ENCODE measurements around the gene OXTR. TPM values are rescaled to one million over a fixed set of nuclear protein-coding genes. Genes with fewer than 3 reads are reported as not detected.

OXTR gene
- total RNA-seq, 4 donors from 2014 or later: 0.42 to 3.6 (median 1.6) TPM

DNA sequence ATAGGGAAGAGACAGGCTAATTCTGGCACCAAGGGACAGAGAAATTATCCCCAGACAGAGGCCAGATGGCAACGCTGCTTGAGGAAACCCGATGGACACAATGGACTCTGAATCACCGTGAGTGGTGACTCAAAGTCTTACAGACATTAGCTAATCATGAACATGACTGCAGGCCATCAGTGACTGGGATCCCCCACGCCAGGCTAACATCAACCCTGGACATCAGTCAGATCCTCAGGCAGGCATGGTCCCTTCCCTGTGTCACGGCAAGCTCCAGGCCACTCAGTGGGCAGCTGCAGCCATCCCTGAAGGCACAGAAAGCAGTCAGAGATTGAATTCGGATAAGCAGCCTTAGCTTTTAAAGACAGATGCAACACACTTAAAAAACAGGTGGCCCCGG is 23.8 kb upstream of the OXTR start:
- WGBS: 98% methylated on average over 5 of the region's 7 CpGs
- Histone ChIP-seq H3K27ac (replicated peaks in 1 of 4) (no peak overlapping the region), H3K27me3 (no peaks in the 10 kb centered on the region), H3K4me1 (no peaks in the 10 kb centered on the region), H3K4me3 (no peak overlapping the region), H3K36me3 (no peaks in the 10 kb centered on the region), H3K9me3 (peaks cover 0 to 11% (median 5%) of the 10 kb centered on the region in 4 donors)
- TF ChIP-seq, protein P1, sequence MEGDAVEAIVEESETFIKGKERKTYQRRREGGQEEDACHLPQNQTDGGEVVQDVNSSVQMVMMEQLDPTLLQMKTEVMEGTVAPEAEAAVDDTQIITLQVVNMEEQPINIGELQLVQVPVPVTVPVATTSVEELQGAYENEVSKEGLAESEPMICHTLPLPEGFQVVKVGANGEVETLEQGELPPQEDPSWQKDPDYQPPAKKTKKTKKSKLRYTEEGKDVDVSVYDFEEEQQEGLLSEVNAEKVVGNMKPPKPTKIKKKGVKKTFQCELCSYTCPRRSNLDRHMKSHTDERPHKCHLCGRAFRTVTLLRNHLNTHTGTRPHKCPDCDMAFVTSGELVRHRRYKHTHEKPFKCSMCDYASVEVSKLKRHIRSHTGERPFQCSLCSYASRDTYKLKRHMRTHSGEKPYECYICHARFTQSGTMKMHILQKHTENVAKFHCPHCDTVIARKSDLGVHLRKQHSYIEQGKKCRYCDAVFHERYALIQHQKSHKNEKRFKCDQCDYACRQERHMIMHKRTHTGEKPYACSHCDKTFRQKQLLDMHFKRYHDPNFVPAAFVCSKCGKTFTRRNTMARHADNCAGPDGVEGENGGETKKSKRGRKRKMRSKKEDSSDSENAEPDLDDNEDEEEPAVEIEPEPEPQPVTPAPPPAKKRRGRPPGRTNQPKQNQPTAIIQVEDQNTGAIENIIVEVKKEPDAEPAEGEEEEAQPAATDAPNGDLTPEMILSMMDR (IDR thresholded peaks at IDR 0.05): no peak
- no peak for TF ChIP-seq POLR2AphosphoS5 (IDR thresholded peaks at IDR 0.05)
- no peak for TF ChIP-seq EP300 (IDR thresholded peaks at IDR 0.05)
- TF ChIP-seq POLR2A (IDR thresholded peaks at IDR 0.05; ENCODE audit: low read depth): no peak
- DNase-seq (ENCODE audit: extremely low spot score): no peak
- intact Hi-C loops (cut with DNase I): no loop called here

GRCh38 chr3:8790529-8790928 is 21.1 kb upstream of the OXTR start:
- Histone ChIP-seq H3K36me3 (no peaks in the 10 kb centered on the region), H3K4me3 (no peak overlapping the region), H3K9me3 (peaks cover 0 to 11% (median 5%) of the 10 kb centered on the region in 4 donors), H3K27me3 (no peaks in the 10 kb centered on the region), H3K27ac (replicated peaks in 1 of 4) (no peak overlapping the region), H3K4me1 (no peaks in the 10 kb centered on the region)
- TF ChIP-seq EP300 (IDR thresholded peaks at IDR 0.05): no peak
- TF ChIP-seq POLR2AphosphoS5 (IDR thresholded peaks at IDR 0.05): no peak
- TF ChIP-seq, protein P1 (IDR thresholded peaks at IDR 0.05): no peak
- TF ChIP-seq POLR2A (IDR thresholded peaks at IDR 0.05; ENCODE audit: low read depth): no peak
- 84% methylated on average over 2 of the region's 2 CpGs for WGBS
- DNase-seq (ENCODE audit: extremely low spot score): no peak
- intact Hi-C loops (cut with DNase I): no loop called here

GRCh38 chr3:8784676-8785435 is 15.4 kb upstream of the OXTR start:
- H3K9me3 ChIP-seq: peaks cover 0 to 11% (median 5%) of the 10 kb centered on the region in 4 donors
- TF ChIP-seq, protein P1 (IDR thresholded peaks at IDR 0.05): no peak
- no peak for TF ChIP-seq POLR2AphosphoS5 (IDR thresholded peaks at IDR 0.05)
- TF ChIP-seq POLR2A (IDR thresholded peaks at IDR 0.05; ENCODE audit: low read depth): no peak
- TF ChIP-seq EP300 (IDR thresholded peaks at IDR 0.05): no peak
- no peaks in the 10 kb centered on the region for H3K27me3 ChIP-seq
- no peak for DNase-seq (ENCODE audit: extremely low spot score)
- no peak overlapping the region for H3K4me3 ChIP-seq
- intact Hi-C loops (cut with DNase I): no loop called here
- WGBS: 83% methylated on average over 3 of the region's 3 CpGs
- peaks cover 0 to 8% (median 3%) of the 10 kb centered on the region in 4 donors for H3K4me1 ChIP-seq
- no peaks in the 10 kb centered on the region for H3K36me3 ChIP-seq
- H3K27ac ChIP-seq (replicated peaks in 1 of 4): peak overlapping the region in 1 of 4 donors; percentile 11

- intact Hi-C loops (cut with DNase I): no loop called here
These were observed 10.9 kb upstream of the OXTR start for GRCh38 chr3:8780279-8780678.

More at GRCh38 chr3:8780279-8780678, 10.9 kb upstream of the OXTR start:
- DNase-seq (ENCODE audit: extremely low spot score): no peak
- Histone ChIP-seq H3K4me3 (no peak overlapping the region), H3K4me1 (peaks cover 0 to 8% (median 3%) of the 10 kb centered on the region in 4 donors), H3K27ac (replicated peaks in 1 of 4) (no peak overlapping the region), H3K27me3 (peaks cover 0 to 15% (median 0%) of the 10 kb centered on the region in 4 donors), H3K36me3 (no peaks in the 10 kb centered on the region), H3K9me3 (no peaks in the 10 kb centered on the region)
- TF ChIP-seq POLR2A (IDR thresholded peaks at IDR 0.05; ENCODE audit: low read depth) (no peak), EP300 (IDR thresholded peaks at IDR 0.05) (no peak), POLR2AphosphoS5 (IDR thresholded peaks at IDR 0.05) (no peak)
- TF ChIP-seq, protein P1 (IDR thresholded peaks at IDR 0.05): no peak

Data from esophagus muscularis mucosa (tissue), 4 donors.